Stimulated activated CD8-positive, alpha-beta memory T cell treated with anti-CD3 and anti-CD28 coated beads, Interleukin-12 subunit alpha, Interleukin-12 subunit beta, amount 100 ng/mL, for 24 hours (primary cell): Measurements from ENCODE around the gene SFXN5.

Experiments
- DNase-seq: peaks from one replicate; pipeline ENCODE4 v3.0.0-alpha.2; 2020; ENCODE audit errors: extremely low read depth

The SFXN5 gene

DNA sequence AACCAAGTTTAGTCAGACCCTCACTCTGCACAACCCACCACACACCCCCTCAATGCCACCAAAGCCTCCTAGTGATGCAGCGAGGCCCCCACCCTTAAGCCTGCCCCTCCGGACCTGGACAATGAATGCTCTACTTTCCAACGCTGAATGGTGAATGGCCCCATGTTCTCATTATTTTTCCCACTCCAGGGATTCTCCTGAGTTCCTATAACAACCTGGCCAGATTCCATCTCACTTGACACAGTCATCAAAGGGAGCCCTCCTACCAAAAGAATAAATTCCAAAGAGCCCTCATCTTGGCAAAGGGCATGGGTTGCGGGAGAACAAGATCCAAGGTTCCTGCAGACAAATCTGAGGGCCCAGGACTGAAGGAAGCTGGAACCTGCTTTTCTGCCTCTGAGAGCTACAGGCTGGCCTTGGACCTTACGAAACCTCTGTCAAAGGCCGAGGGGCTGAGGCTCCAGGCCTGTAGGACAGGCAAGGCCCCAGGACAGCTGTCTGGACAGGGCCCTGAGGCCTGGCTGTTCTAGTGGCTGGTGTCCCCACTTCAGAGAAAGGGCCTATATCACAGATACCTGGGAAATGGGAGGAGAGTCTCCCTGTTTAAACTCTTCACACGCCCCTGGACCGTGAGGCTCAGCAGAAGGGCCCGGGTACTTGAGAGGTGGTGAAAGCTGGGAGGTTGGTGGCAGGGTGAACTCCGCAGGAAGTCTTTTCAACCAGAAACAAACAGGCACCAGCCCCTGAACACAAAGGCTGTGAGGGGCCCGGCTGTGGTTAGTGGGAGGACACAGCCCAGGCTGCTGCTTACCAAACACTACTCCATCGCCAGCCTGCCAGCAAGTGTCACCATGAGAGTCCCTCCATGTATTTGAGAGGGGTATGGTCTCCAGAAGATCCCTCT lies 27.3 kb downstream of the SFXN5 start:
- no peak for DNase-seq

GRCh38 chr2:73043276-73043675 lies 28.2 kb downstream of the SFXN5 start:
- DNase-seq: no peak

- no peak for DNase-seq
Observed at GRCh38 chr2:73037947-73038585, 33.4 kb downstream of the SFXN5 start.

DNA sequence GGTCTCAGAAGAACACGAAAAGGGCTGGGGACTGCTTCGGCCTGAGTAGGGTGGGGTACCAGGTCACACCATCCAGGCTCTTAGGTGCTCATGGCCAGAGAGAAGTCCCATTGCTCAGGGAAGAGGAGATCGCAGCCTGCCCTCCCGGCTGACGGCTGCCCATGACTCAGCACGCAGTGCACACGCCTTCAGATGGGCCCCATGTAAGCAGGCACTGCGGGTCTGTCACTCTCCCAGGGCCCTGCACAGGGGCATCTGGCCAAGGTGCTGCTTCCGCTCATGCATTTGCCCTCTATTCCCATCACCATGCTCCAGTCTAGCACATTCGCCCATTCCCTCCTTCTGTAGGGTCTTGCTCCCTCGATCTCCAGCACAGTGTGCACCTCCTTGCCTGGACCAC lies 34.7 kb downstream of the SFXN5 start:
- no peak for DNase-seq

GRCh38 chr2:73035899-73036711 lies 35.4 kb downstream of the SFXN5 start:
- DNase-seq: no peak

GRCh38 chr2:73034661-73035375 lies 36.7 kb downstream of the SFXN5 start:
- no peak for DNase-seq

DNA sequence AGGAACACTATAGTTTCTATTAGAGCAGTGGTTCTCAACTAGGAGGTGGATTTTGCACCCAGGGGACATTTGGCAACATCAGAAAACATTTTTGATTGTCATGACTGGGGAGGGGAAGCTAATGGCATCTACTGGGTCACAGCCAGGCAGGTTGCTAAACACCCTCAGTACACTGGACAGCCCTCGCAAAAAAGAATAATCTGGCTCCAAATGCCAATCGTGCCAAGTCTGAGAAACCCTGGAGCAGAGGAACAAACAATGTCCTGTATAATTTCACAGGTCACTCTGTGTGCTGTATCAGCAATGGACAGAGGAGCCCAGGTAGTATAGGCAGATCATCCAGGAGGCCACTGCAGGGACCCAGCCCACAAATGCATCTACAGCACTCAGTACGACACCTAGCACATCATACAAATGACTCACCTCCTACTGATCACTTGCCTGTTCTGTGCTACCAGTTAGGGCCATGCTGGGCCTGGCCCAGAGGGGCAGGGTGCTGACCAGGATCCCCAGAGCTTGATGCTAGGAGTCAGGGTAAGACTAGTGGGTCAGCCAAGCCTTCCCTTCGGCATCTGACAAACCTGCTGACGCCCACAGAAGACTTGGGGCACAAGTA lies 37.6 kb downstream of the SFXN5 start:
- DNase-seq: no peak

- DNase-seq: no peak
Observed at GRCh38 chr2:73033142-73033765, 38.3 kb downstream of the SFXN5 start.

GRCh38 chr2:73032702-73033097 lies 38.8 kb downstream of the SFXN5 start:
- no peak for DNase-seq

GRCh38 chr2:73031725-73032701 lies 39.5 kb downstream of the SFXN5 start:
- no peak for DNase-seq

DNA sequence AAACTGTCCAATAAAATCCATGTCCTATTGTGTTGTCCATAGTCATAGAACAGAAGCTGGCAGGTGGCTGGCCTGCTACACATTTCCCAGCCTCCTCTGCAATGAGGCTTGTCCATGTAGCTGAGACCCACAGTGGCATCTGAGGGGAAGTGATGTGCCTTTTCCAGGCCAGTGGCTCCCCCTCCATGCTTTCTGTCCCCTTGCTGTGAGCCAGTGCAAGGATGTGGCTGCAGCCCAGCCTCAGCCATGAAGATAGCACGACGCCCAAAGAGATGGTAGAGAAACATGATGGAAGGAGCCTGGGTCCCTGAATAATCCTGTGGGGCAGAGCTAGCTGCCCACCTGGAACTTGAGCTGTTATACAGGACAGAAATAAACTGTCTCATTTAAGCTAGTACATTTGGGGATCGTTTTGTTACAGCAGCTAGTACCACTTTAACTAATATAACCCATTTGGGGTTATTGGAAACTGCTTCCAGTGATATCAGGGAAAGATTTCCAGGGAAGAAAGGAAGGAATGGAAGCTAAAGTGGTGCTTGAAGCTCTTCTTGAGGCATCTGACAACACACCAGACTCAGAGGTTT lies 40.3 kb downstream of the SFXN5 start:
- DNase-seq: no peak

GRCh38 chr2:73028841-73029240 lies 42.7 kb downstream of the SFXN5 start:
- no peak for DNase-seq

DNA sequence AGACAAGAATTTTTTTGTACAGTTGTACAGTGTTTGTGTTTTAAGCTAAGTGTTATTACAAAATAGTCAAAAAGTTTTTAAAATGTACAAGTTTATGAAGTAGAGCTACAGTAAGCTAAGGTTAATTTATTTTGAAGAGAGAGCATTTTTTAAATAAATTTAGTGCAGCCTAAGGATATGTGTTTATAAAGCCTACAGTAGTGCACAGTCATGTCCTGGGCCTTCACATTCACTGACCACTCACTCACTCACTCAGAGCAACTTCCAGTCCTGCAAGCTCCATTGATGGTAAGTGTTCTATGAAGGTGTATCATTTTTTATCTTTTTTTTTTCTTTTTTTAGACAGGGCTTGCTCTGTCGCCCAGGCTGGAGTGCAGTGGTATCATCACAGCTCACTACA lies 44.2 kb downstream of the SFXN5 start:
- no peak for DNase-seq

DNA sequence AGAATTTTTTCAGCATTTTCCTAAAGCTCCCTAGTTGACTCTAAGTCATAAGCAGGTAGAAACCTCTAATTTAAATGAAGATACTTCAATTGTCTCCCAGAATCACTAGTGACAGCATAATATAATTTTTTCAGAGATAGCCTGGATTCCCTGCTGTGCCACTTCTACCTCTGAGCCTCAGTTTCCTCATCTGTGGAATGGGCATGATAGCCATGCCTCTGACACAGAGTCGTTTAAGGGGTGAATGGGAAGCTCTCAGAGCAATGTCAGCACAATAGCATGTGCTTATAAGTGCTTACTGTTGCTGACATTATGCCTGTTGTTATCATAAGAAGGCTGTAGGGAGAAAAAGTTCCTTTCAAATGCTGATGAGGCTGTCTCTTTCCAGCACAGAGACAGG lies 48.0 kb downstream of the SFXN5 start:
- DNase-seq: no peak

- no peak for DNase-seq
Observed at GRCh38 chr2:73022024-73022568, 49.4 kb downstream of the SFXN5 start.

GRCh38 chr2:73021371-73022010 lies 50.0 kb downstream of the SFXN5 start:
- DNase-seq: no peak

DNA sequence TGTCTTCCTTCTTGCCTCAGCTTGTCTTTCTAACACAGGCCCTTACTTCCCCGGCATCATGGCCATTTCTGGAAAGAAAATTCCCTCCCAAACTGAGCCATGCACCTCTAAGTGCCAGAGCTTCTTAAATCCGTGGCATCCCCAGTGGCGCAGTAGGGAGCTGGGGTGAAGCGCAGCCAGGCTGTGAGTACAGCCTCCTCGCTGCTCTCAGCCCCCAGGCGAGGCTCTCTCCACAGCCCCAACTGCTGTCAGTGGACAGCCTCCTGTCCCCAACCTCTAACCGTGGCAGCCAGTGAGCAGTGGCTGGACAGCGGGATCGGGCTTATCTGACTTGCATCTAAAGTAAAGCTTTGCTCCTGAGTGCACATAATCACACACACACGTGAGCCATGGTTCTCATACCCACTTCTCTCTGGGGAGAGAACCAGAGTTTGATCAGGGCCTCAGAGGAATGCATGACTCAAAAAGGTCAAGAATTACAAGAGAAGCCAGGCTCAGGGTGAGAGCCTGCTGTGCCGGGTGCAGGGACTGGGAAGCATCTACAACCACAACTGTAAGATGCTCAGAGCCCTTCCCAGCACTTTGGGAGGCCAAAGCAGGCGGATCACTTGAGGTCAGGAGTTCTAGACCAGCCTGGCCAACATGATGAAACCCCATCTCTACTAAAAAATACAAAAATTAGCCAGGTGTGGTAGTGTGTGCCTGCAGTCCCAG lies 50.7 kb downstream of the SFXN5 start:
- DNase-seq: no peak

- DNase-seq: no peak
Observed at GRCh38 chr2:73020306-73020656, 51.2 kb downstream of the SFXN5 start.
